ENCODE measurements around the gene TRIP11. TPM values are rescaled to one million over a fixed set of nuclear protein-coding genes. Genes with fewer than 3 reads are reported as not detected.
A peak's percentile ranks its signal among the peaks of the same experiment; 100 is the strongest.

Gene TRIP11
- total RNA-seq, 1 donor from 2014 or later: 42.0 TPM

DNA sequence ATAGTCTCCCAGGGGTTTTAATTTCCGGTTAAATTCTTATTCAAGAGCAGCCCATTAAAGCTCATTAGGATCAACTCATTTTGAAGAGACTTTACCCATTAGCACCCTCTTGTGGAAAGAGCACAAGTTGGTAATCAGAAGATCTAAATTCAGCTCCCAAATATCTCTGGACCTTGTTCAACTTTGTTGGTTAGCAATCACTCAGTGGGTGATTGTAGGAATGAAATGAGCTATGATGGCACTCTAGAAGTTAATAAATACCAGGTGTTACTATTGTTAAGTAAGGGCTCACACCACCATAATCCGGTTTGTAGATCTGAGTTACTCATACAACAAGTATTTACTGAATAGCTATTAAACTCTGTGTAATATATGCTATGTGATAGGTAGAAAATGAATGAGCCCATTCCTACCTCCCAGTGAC lies 42.9 kb downstream of the TRIP11 start:
- H3K27ac Mint-ChIP-seq: no peak overlapping the region
- DNase-seq: peak; percentile 64

DNA sequence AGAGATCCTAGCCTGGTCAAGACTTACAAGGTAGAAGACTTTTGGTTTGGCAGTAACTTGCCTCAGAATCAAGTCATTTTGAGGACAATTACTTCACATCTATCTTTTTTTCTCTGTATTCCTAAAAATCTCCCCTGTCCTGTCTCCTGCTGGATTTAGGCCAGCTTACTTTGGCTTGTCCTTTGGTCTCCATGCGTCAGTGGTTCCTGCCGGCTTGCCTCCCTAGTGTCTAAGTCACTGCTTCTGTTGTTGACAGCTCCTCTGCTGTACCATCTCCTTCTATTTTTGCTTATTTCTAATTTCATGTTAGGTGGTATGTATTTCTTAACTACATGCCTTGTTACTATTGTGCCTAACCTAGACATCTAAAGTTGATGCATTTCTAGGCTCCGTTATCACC lies 52.7 kb downstream of the TRIP11 start:
- H3K27ac Mint-ChIP-seq: no peak overlapping the region
- intact Hi-C loops (cut with micrococcal nuclease): no loop called here
- no peak for DNase-seq
- peaks cover 3% of the 10 kb centered on the region for H3K4me1 Mint-ChIP-seq
- no peaks in the 10 kb centered on the region for H3K27me3 Mint-ChIP-seq
- no peak overlapping the region for H3K4me3 Mint-ChIP-seq
- no peaks in the 10 kb centered on the region for H3K9me3 Mint-ChIP-seq
- H3K36me3 Mint-ChIP-seq (ENCODE audit: low read depth): peaks cover 67% of the 10 kb centered on the region

More for the DNA sequence above, 42.9 kb downstream of the TRIP11 start:
- no peak overlapping the region for H3K4me3 Mint-ChIP-seq
- peaks cover 24% of the 10 kb centered on the region for H3K4me1 Mint-ChIP-seq
- intact Hi-C loops (cut with micrococcal nuclease): loop anchor here (10.0 kb wide), 1 partner anchor 342 kb away; no protein-coding TSS in a partner anchor
- no peaks in the 10 kb centered on the region for H3K27me3 Mint-ChIP-seq
- peaks cover 45% of the 10 kb centered on the region for H3K36me3 Mint-ChIP-seq (ENCODE audit: low read depth)
- H3K9me3 Mint-ChIP-seq: no peaks in the 10 kb centered on the region

DNA sequence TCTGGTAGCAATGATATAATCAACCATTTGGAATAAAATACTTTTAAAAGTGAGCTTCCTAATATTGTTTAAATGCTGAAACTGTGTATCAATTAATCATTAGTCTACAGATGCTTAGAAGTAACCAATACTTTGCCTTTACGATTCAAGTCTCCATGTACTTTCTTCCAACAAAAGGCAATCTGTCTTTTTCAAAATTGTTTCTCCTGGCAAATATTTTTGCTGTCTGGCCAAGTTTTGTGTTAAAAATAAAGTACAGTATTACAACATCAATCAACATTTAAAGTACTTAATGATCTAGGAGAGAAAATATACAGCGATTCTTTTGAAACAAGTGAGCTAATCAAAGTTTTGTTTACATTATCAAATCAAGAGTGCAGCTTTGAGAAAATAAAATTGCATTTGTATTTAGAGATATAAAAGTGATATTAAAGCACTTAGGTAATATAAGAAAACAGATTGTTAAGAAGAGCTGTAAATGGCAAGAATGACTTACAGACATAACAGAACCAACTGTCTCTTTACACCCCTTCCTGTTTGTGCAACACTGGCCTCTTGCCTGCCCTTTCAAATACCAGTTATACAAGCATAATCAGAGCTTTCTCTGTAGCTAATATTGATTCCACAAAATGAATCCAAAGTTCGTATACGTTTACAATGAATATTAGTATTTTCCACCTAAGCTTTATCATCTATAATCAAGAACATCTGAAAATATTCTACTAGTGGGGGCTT lies 54.2 kb downstream of the TRIP11 start:
- Mint-ChIP-seq H3K4me3 (no peak overlapping the region), H3K27ac (no peak overlapping the region), H3K4me1 (peaks cover 3% of the 10 kb centered on the region), H3K36me3 (ENCODE audit: low read depth) (peaks cover 59% of the 10 kb centered on the region), H3K9me3 (no peaks in the 10 kb centered on the region), H3K27me3 (no peaks in the 10 kb centered on the region)
- intact Hi-C loops (cut with micrococcal nuclease): no loop called here
- no peak for DNase-seq

GRCh38 chr14:91985008-91985407 lies 54.9 kb downstream of the TRIP11 start:
- Mint-ChIP-seq H3K27ac (no peak overlapping the region), H3K36me3 (ENCODE audit: low read depth) (peaks cover 59% of the 10 kb centered on the region), H3K9me3 (no peaks in the 10 kb centered on the region), H3K4me3 (no peak overlapping the region), H3K27me3 (no peaks in the 10 kb centered on the region), H3K4me1 (peaks cover 8% of the 10 kb centered on the region)
- intact Hi-C loops (cut with micrococcal nuclease): no loop called here
- no peak for DNase-seq

- DNase-seq: no peak
- no peaks in the 10 kb centered on the region for H3K9me3 Mint-ChIP-seq
- no peak overlapping the region for H3K4me3 Mint-ChIP-seq
- H3K27ac Mint-ChIP-seq: no peak overlapping the region
- H3K4me1 Mint-ChIP-seq: peaks cover 14% of the 10 kb centered on the region
- H3K27me3 Mint-ChIP-seq: no peaks in the 10 kb centered on the region
- peaks cover 51% of the 10 kb centered on the region for H3K36me3 Mint-ChIP-seq (ENCODE audit: low read depth)
- intact Hi-C loops (cut with micrococcal nuclease): no loop called here
These were observed 56.3 kb downstream of the TRIP11 start for GRCh38 chr14:91983588-91983987.

GRCh38 chr14:91980157-91980556 lies 59.7 kb downstream of the TRIP11 start:
- Mint-ChIP-seq H3K4me3 (no peak overlapping the region), H3K36me3 (ENCODE audit: low read depth) (peaks cover 40% of the 10 kb centered on the region), H3K4me1 (peaks cover 23% of the 10 kb centered on the region), H3K9me3 (no peaks in the 10 kb centered on the region), H3K27me3 (no peaks in the 10 kb centered on the region), H3K27ac (no peak overlapping the region)
- no peak for DNase-seq
- intact Hi-C loops (cut with micrococcal nuclease): loop anchor here (1.0 kb wide), 1 partner anchor 19 kb away; no protein-coding TSS in a partner anchor

DNA sequence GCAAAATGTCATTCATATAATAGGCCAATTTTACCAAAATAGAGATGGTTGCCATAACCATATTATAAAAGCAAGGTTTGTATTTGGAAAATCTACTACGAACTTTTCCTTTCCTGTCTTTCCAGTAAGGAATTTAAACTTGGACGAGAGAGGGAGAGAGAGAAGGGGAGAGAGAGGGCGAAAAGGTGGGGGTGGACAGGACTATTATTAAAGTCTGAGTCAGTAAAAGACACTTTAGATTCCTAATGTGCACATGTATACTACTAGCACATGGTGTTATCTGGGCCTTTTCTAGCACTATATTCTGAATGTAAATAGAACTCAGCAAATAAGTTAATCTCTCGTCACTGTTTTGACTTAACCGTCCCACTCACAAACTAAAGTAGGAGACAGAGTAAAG lies 62.0 kb downstream of the TRIP11 start:
- intact Hi-C loops (cut with micrococcal nuclease): no loop called here
- Mint-ChIP-seq H3K36me3 (ENCODE audit: low read depth) (peaks cover 37% of the 10 kb centered on the region), H3K4me3 (no peak overlapping the region), H3K27me3 (no peaks in the 10 kb centered on the region), H3K9me3 (no peaks in the 10 kb centered on the region), H3K27ac (no peak overlapping the region), H3K4me1 (peaks cover 23% of the 10 kb centered on the region)
- DNase-seq: no peak

GRCh38 chr14:91975763-91976162 lies 64.1 kb downstream of the TRIP11 start:
- Mint-ChIP-seq H3K36me3 (ENCODE audit: low read depth) (peaks cover 39% of the 10 kb centered on the region), H3K27ac (no peak overlapping the region), H3K9me3 (no peaks in the 10 kb centered on the region), H3K4me1 (peaks cover 20% of the 10 kb centered on the region), H3K27me3 (no peaks in the 10 kb centered on the region), H3K4me3 (no peak overlapping the region)
- intact Hi-C loops (cut with micrococcal nuclease): no loop called here
- no peak for DNase-seq

- intact Hi-C loops (cut with micrococcal nuclease): no loop called here
- H3K4me1 Mint-ChIP-seq: peaks cover 4% of the 10 kb centered on the region
- H3K27ac Mint-ChIP-seq: no peak overlapping the region
- peaks cover 39% of the 10 kb centered on the region for H3K36me3 Mint-ChIP-seq (ENCODE audit: low read depth)
- no peaks in the 10 kb centered on the region for H3K27me3 Mint-ChIP-seq
- H3K9me3 Mint-ChIP-seq: no peaks in the 10 kb centered on the region
- DNase-seq: peak; percentile 38
- no peak overlapping the region for H3K4me3 Mint-ChIP-seq
These were observed 68.6 kb downstream of the TRIP11 start for GRCh38 chr14:91971188-91971778.

DNA sequence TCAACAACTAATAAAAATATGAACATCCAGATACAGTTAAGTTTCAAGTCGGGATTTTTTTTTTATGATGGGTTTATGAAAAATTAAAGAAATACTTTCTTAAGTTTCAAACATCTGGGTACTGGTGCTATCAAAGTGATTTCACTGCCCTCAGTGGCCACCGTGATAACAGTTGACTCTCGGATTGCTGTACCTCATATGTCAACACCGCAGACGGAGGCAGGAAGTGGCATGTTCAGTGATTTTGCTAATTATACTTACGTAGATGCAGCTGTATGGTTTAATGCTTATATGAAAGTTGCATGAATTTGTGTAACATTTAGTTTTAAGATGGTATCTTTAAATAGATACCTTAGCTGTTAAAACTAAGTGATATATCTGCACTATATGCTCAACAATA lies 71.6 kb downstream of the TRIP11 start:
- Mint-ChIP-seq H3K4me1 (peaks cover 4% of the 10 kb centered on the region), H3K27ac (no peak overlapping the region), H3K4me3 (no peak overlapping the region), H3K36me3 (ENCODE audit: low read depth) (peaks cover 27% of the 10 kb centered on the region), H3K9me3 (no peaks in the 10 kb centered on the region), H3K27me3 (no peaks in the 10 kb centered on the region)
- intact Hi-C loops (cut with micrococcal nuclease): no loop called here
- peak; percentile 64 for DNase-seq

DNA sequence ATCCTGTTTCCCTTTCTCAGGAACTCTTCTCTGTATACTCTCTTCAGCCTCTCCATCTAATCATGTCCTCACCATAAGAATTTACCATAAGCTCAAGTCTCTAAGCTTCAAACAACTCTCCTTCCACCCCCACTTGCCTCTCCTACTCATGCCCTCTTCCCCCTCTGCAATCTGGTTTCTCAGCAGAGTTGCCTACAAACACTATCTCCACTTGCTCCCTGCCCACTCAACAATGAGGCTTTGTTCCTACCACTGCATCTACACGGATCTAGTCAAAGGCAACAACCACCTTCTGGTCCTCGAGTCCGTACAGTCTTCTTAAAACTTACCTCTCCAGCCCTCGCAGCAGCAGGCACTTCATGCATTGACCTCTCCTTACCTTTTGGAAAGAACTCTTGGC lies 75.1 kb downstream of the TRIP11 start:
- Mint-ChIP-seq H3K27ac (no peak overlapping the region), H3K4me1 (peaks cover 10% of the 10 kb centered on the region), H3K27me3 (no peaks in the 10 kb centered on the region), H3K36me3 (ENCODE audit: low read depth) (peaks cover 19% of the 10 kb centered on the region), H3K9me3 (no peaks in the 10 kb centered on the region), H3K4me3 (no peak overlapping the region)
- DNase-seq: no peak
- intact Hi-C loops (cut with micrococcal nuclease): loop anchor here (5.0 kb wide), 1 partner anchor 92 kb away; no protein-coding TSS in a partner anchor

- no peaks in the 10 kb centered on the region for H3K27me3 Mint-ChIP-seq
- H3K4me1 Mint-ChIP-seq: peaks cover 10% of the 10 kb centered on the region
- no peak for DNase-seq
- intact Hi-C loops (cut with micrococcal nuclease): loop anchor here (5.0 kb wide), 1 partner anchor 92 kb away; no protein-coding TSS in a partner anchor
- peaks cover 11% of the 10 kb centered on the region for H3K36me3 Mint-ChIP-seq (ENCODE audit: low read depth)
- no peaks in the 10 kb centered on the region for H3K9me3 Mint-ChIP-seq
- H3K27ac Mint-ChIP-seq: no peak overlapping the region
- no peak overlapping the region for H3K4me3 Mint-ChIP-seq
These were observed 75.8 kb downstream of the TRIP11 start for GRCh38 chr14:91964011-91964410.

- intact Hi-C loops (cut with micrococcal nuclease): loop anchor here (5.0 kb wide), 1 partner anchor 91 kb away; no protein-coding TSS in a partner anchor
- H3K9me3 Mint-ChIP-seq: no peaks in the 10 kb centered on the region
- H3K36me3 Mint-ChIP-seq (ENCODE audit: low read depth): peaks cover 6% of the 10 kb centered on the region
- no peak overlapping the region for H3K27ac Mint-ChIP-seq
- DNase-seq: no peak
- H3K4me1 Mint-ChIP-seq: peaks cover 8% of the 10 kb centered on the region
- no peaks in the 10 kb centered on the region for H3K27me3 Mint-ChIP-seq
- H3K4me3 Mint-ChIP-seq: no peak overlapping the region
These were observed 76.4 kb downstream of the TRIP11 start for GRCh38 chr14:91963465-91963864.

All from activated CD4-positive, alpha-beta T cell treated with anti-CD3 and anti-CD28 coated beads, Interleukin-2, amount 10 ng/mL, durations not matched to agents 24 days and 14 days (primary cell).